Measurements from ENCODE around the gene SPRING1.

Gene SPRING1

DNA sequence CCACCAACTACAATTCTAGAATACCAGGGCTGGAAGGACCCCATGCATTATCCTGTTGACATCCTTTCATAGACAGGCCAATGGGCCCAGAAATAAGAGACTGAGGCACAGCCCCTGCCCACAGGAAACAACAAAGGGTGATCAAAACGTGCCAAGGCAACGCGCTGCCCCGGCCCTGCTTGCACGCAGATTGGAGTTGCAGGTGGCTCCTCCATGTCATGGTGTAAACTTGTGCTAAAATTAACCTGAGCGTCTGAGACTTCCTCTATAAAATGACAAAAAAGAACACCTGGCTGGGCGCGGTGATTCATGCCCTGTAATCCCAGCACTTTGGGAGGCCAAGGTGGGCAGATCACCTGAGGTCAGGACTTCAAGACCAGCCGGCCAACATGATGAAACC lies 30.1 kb downstream of the SPRING1 start:
- WGBS, result 94% methylated on average over 9 of the region's 9 CpGs
- H3K27ac ChIP-seq (ENCODE audit: low read depth, low read length), result no peak overlapping the region
- no peaks in the 10 kb centered on the region; the same call in 1 of the 2 replicates for H3K36me3 ChIP-seq (ENCODE audit: insufficient read depth, low read length)
- no peaks in the 10 kb centered on the region for H3K4me1 ChIP-seq (ENCODE audit: insufficient read depth, low read length)
- no peak overlapping the region for H3K9ac ChIP-seq (ENCODE audit: low read depth, low read length)
- H3K4me3 ChIP-seq (ENCODE audit: low read length), result no peak overlapping the region
- H3K27me3 ChIP-seq (ENCODE audit: insufficient read depth, low read length), result peaks cover 10% of the 10 kb centered on the region
- no peaks in the 10 kb centered on the region for H3K9me3 ChIP-seq (ENCODE audit: insufficient read depth, low read depth, low read length)

DNA sequence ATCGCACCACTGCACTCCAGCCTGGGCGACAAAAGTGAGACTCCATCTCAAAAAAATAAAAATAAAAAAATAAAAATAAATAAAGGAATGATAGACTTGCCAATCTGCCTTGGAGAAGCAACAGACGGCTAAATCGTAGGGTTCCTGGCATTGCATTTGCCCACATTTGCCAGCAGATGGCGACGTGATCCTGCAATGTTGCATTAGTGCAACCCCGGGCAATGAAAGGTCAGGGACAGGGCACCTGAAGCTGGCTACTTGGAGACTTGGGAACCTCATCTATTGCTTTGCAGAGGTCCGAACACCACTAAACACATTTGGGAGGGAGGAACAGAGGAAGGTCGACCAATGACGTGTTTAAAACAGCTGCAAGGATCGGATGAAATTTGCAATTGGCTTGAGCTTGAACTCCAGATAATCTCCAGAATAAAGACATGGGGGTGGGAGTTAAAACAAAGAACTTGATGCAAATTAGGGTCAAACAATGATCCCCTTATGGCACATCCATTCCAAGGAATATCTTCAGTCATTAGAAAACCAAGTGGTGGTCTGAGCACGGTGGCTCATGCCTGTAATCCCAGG lies 34.6 kb downstream of the SPRING1 start:
- Histone ChIP-seq H3K36me3 (ENCODE audit: insufficient read depth, low read length) (no peaks in the 10 kb centered on the region), H3K9ac (ENCODE audit: low read depth, low read length) (no peak overlapping the region), H3K27me3 (ENCODE audit: insufficient read depth, low read length) (no peaks in the 10 kb centered on the region), H3K4me3 (ENCODE audit: low read length) (no peak overlapping the region), H3K9me3 (ENCODE audit: insufficient read depth, low read depth, low read length) (no peaks in the 10 kb centered on the region), H3K4me1 (ENCODE audit: insufficient read depth, low read length) (no peaks in the 10 kb centered on the region), H3K27ac (ENCODE audit: low read depth, low read length) (no peak overlapping the region)
- WGBS, result 11% methylated on average over 10 of the region's 12 CpGs

- Histone ChIP-seq H3K9me3 (ENCODE audit: insufficient read depth, low read depth, low read length) (no peaks in the 10 kb centered on the region), H3K4me1 (ENCODE audit: insufficient read depth, low read length) (no peaks in the 10 kb centered on the region), H3K9ac (ENCODE audit: low read depth, low read length) (no peak overlapping the region), H3K27me3 (ENCODE audit: insufficient read depth, low read length) (no peaks in the 10 kb centered on the region), H3K36me3 (ENCODE audit: insufficient read depth, low read length) (no peaks in the 10 kb centered on the region), H3K4me3 (ENCODE audit: low read length) (no peak overlapping the region), H3K27ac (ENCODE audit: low read depth, low read length) (no peak overlapping the region)
- WGBS, result 96% methylated on average over 4 of the region's 4 CpGs
Observed at GRCh38 chr12:116701432-116701831, 36.4 kb downstream of the SPRING1 start.

GRCh38 chr12:116700066-116700465 lies 37.8 kb downstream of the SPRING1 start:
- H3K27me3 ChIP-seq (ENCODE audit: insufficient read depth, low read length), result no peaks in the 10 kb centered on the region
- no peaks in the 10 kb centered on the region for H3K36me3 ChIP-seq (ENCODE audit: insufficient read depth, low read length)
- no peaks in the 10 kb centered on the region for H3K4me1 ChIP-seq (ENCODE audit: insufficient read depth, low read length)
- 91% methylated on average over 6 of the region's 6 CpGs for WGBS
- no peak overlapping the region for H3K4me3 ChIP-seq (ENCODE audit: low read length)
- no peaks in the 10 kb centered on the region for H3K9me3 ChIP-seq (ENCODE audit: insufficient read depth, low read depth, low read length)
- H3K9ac ChIP-seq (ENCODE audit: low read depth, low read length), result no peak overlapping the region
- H3K27ac ChIP-seq (ENCODE audit: low read depth, low read length), result no peak overlapping the region

- Histone ChIP-seq H3K4me1 (ENCODE audit: insufficient read depth, low read length) (peaks cover 6% of the 10 kb centered on the region; the same call in 1 of the 2 replicates), H3K9me3 (ENCODE audit: insufficient read depth, low read depth, low read length) (no peaks in the 10 kb centered on the region), H3K9ac (ENCODE audit: low read depth, low read length) (no peak overlapping the region), H3K36me3 (ENCODE audit: insufficient read depth, low read length) (no peaks in the 10 kb centered on the region), H3K27ac (ENCODE audit: low read depth, low read length) (no peak overlapping the region), H3K4me3 (ENCODE audit: low read length) (no peak overlapping the region), H3K27me3 (ENCODE audit: insufficient read depth, low read length) (peaks cover 7% of the 10 kb centered on the region)
- WGBS, result 96% methylated on average over 2 of the region's 2 CpGs
Observed at GRCh38 chr12:116698554-116699075, 39.3 kb downstream of the SPRING1 start.

DNA sequence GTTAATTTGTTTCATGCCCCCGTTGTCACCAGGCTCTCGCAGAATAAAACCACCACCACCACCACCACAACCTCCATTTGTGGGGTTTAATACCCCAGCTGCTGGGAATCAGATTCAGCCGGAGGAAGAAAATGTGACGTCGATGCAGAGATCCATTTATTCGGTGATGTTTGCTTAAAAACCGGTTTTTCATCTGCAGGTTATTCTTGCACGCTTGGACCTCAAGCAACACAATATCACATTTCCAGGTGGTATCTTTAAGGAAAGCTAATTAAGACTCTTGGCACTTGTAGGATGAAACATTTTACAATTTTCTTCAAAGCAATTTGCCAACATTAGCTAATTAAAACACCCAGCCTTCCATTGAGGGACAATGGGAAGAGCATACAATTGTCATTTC lies 39.8 kb downstream of the SPRING1 start:
- no peak overlapping the region for H3K4me3 ChIP-seq (ENCODE audit: low read length)
- no peak overlapping the region for H3K27ac ChIP-seq (ENCODE audit: low read depth, low read length)
- peaks cover 11% of the 10 kb centered on the region; the same call in 1 of the 2 replicates for H3K4me1 ChIP-seq (ENCODE audit: insufficient read depth, low read length)
- H3K36me3 ChIP-seq (ENCODE audit: insufficient read depth, low read length), result no peaks in the 10 kb centered on the region
- H3K9ac ChIP-seq (ENCODE audit: low read depth, low read length), result no peak overlapping the region
- whole genome bisulfite sequencing, result 94% methylated on average over 8 of the region's 8 CpGs
- H3K27me3 ChIP-seq (ENCODE audit: insufficient read depth, low read length), result peaks cover 12% of the 10 kb centered on the region
- no peaks in the 10 kb centered on the region for H3K9me3 ChIP-seq (ENCODE audit: insufficient read depth, low read depth, low read length)

DNA sequence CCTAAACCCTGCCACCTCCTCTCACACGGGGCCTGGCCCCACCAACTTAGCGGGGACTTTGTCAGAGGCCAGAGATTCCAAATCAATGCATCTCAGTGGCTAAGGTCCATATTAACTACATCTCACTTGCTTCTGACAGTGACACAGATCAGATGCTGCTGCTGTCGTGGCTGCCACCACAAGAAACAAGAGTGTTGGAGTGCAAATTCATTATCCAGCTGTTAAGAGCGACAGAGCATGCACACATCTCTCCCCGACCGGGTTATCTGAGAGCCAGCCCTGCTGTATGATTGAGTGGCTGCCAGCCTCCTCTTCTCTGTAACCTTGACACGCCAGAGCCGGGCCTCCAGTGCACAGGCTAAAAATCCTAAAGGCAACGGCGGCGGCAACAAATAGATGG lies 40.2 kb downstream of the SPRING1 start:
- Histone ChIP-seq H3K9me3 (ENCODE audit: insufficient read depth, low read depth, low read length) (no peaks in the 10 kb centered on the region), H3K36me3 (ENCODE audit: insufficient read depth, low read length) (no peaks in the 10 kb centered on the region), H3K27me3 (ENCODE audit: insufficient read depth, low read length) (peaks cover 12% of the 10 kb centered on the region), H3K4me3 (ENCODE audit: low read length) (no peak overlapping the region), H3K9ac (ENCODE audit: low read depth, low read length) (no peak overlapping the region), H3K4me1 (ENCODE audit: insufficient read depth, low read length) (peaks cover 11% of the 10 kb centered on the region; the same call in 1 of the 2 replicates), H3K27ac (ENCODE audit: low read depth, low read length) (no peak overlapping the region)
- WGBS, result 89% methylated on average over 11 of the region's 11 CpGs

- H3K36me3 ChIP-seq (ENCODE audit: insufficient read depth, low read length), result no peaks in the 10 kb centered on the region
- 57% methylated on average over 7 of the region's 7 CpGs for WGBS
Observed at GRCh38 chr12:116697305-116697704, 40.6 kb downstream of the SPRING1 start.

DNA sequence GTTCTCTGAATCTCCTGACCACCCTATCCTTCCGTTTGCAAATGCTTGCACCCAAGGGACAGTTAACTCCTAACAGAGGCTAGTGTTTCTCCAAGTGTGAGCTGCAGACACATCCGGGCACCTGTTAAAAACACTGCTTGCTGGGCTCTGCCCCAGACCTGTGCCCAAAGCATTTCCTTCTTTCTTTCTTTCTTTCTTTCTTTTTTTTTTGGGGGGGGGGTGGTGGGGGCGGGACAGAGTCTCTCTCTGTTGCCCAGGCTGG lies 42.5 kb downstream of the SPRING1 start:
- Histone ChIP-seq H3K9me3 (ENCODE audit: insufficient read depth, low read depth, low read length) (no peaks in the 10 kb centered on the region), H3K4me3 (ENCODE audit: low read length) (no peak overlapping the region), H3K27ac (ENCODE audit: low read depth, low read length) (no peak overlapping the region), H3K9ac (ENCODE audit: low read depth, low read length) (no peak overlapping the region), H3K27me3 (ENCODE audit: insufficient read depth, low read length) (peaks cover 12% of the 10 kb centered on the region), H3K4me1 (ENCODE audit: insufficient read depth, low read length) (peaks cover 11% of the 10 kb centered on the region; the same call in 1 of the 2 replicates), H3K36me3 (ENCODE audit: insufficient read depth, low read length) (no peaks in the 10 kb centered on the region)
- 89% methylated on average over 3 of the region's 3 CpGs for WGBS

More at GRCh38 chr12:116697305-116697704, 40.6 kb downstream of the SPRING1 start:
- no peak overlapping the region for H3K4me3 ChIP-seq (ENCODE audit: low read length)
- peaks cover 11% of the 10 kb centered on the region; the same call in 1 of the 2 replicates for H3K4me1 ChIP-seq (ENCODE audit: insufficient read depth, low read length)
- no peaks in the 10 kb centered on the region for H3K9me3 ChIP-seq (ENCODE audit: insufficient read depth, low read depth, low read length)
- peaks cover 12% of the 10 kb centered on the region for H3K27me3 ChIP-seq (ENCODE audit: insufficient read depth, low read length)
- H3K9ac ChIP-seq (ENCODE audit: low read depth, low read length), result no peak overlapping the region
- H3K27ac ChIP-seq (ENCODE audit: low read depth, low read length), result no peak overlapping the region

DNA sequence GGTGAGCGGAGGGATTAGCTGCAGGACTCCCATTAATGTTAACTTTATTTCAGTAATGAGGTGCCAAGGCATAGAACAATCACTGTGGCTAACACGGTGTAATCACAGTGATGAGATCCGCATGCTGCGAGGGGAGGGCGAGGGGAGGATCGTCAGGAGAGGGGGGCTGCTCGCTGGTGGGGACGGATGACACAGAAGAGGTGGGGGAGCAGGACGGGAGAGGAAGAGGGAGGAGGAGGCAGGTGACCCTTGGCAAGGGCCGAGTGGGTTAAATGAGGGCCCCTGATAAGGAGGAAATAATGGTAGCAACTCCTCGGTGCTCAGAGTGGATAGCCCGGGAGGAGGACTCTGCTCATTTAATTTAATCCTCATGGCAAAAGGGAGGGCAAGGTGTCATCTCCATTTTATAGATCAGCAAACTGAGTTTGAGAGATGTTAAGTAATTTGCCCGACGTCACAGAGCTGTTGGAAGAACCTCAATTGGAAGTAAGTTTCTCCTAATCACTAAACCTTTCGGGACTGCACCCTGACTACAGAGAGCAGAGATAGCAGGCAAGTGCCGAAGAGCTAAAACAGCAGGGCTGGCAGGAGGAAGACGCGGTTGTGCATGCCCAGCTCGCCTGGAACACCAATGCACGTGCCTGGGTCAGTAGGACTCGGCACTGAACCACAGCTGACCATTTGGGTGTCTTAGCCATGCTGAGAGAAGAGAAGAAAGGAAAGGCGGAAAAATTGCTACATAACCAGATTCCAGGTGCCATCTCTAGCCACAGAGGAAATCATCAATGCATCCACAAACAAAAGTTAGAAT lies 43.0 kb downstream of the SPRING1 start:
- Histone ChIP-seq H3K36me3 (ENCODE audit: insufficient read depth, low read length) (no peaks in the 10 kb centered on the region), H3K4me3 (ENCODE audit: low read length) (no peak overlapping the region), H3K27me3 (ENCODE audit: insufficient read depth, low read length) (peaks cover 12% of the 10 kb centered on the region), H3K27ac (ENCODE audit: low read depth, low read length) (no peak overlapping the region), H3K4me1 (ENCODE audit: insufficient read depth, low read length) (peaks cover 11% of the 10 kb centered on the region; the same call in 1 of the 2 replicates), H3K9me3 (ENCODE audit: insufficient read depth, low read depth, low read length) (no peaks in the 10 kb centered on the region), H3K9ac (ENCODE audit: low read depth, low read length) (no peak overlapping the region)
- 69% methylated on average over 22 of the region's 22 CpGs for WGBS

Measured in HUES64 (cell line).